ENCODE results near the gene PCSK2. TPM values are rescaled to one million over a fixed set of nuclear protein-coding genes. Genes with fewer than 3 reads are reported as not detected.

Gene PCSK2
- total and polyA plus RNA-seq, 10 donors, result 0.06 to 0.17 (median 0.16) TPM; not detected in 3

- no peaks in the 10 kb centered on the region for H3K9me3 ChIP-seq
- no peaks in the 10 kb centered on the region for H3K4me1 ChIP-seq
- no peaks in the 10 kb centered on the region for H3K27me3 ChIP-seq (replicated peaks in 1 of 7)
- TF ChIP-seq POLR2AphosphoS5 (IDR thresholded peaks at IDR 0.05), result no peak
- TF ChIP-seq CTCF (IDR thresholded peaks at IDR 0.05 in 8 of 11, conservative IDR thresholded peaks at IDR 0.05 in 3 of 11), result no peak
- no peak for TF ChIP-seq POLR2A (IDR thresholded peaks at IDR 0.05)
- H3K27ac ChIP-seq, result no peak overlapping the region
- DNase-seq, result no peak
- WGBS, 5 donors, result 54 to 86% (median 75%) methylated on average over 4 of the region's 4 CpGs
- no peaks in the 10 kb centered on the region for H3K36me3 ChIP-seq
- H3K4me3 ChIP-seq, result no peak overlapping the region
- intact Hi-C loops (cut with DNase I; ENCODE audit: low total_unique reads), result no loop called here
Observed at GRCh38 chr20:17365831-17366230, 139.0 kb downstream of the PCSK2 start.

- no peaks in the 10 kb centered on the region for H3K27me3 ChIP-seq (replicated peaks in 1 of 7)
- H3K36me3 ChIP-seq, result no peaks in the 10 kb centered on the region
- no peak for TF ChIP-seq POLR2A (IDR thresholded peaks at IDR 0.05)
- WGBS, 5 donors, result 75 to 91% (median 82%) methylated on average over 2 of the region's 2 CpGs
- H3K9me3 ChIP-seq, result no peaks in the 10 kb centered on the region
- H3K27ac ChIP-seq, result no peak overlapping the region
- intact Hi-C loops (cut with DNase I; ENCODE audit: low total_unique reads), result no loop called here
- DNase-seq, result no peak
- H3K4me1 ChIP-seq, result no peaks in the 10 kb centered on the region
- no peak overlapping the region for H3K4me3 ChIP-seq
Observed at GRCh38 chr20:17369506-17369905, 142.7 kb downstream of the PCSK2 start.

- intact Hi-C loops (cut with DNase I; ENCODE audit: low total_unique reads), result no loop called here
- no peak for DNase-seq
- no peak overlapping the region for H3K4me3 ChIP-seq
- H3K27ac ChIP-seq, result no peak overlapping the region
- no peaks in the 10 kb centered on the region for H3K9me3 ChIP-seq
- H3K4me1 ChIP-seq, result no peaks in the 10 kb centered on the region
- no peaks in the 10 kb centered on the region for H3K27me3 ChIP-seq (replicated peaks in 1 of 7)
- WGBS, 5 donors, result 42 to 70% (median 66%) methylated on average over 6 of the region's 6 CpGs
- no peaks in the 10 kb centered on the region for H3K36me3 ChIP-seq
- TF ChIP-seq CTCF (IDR thresholded peaks at IDR 0.05 in 8 of 11, conservative IDR thresholded peaks at IDR 0.05 in 3 of 11) (no peak), POLR2A (IDR thresholded peaks at IDR 0.05) (no peak), POLR2AphosphoS5 (IDR thresholded peaks at IDR 0.05) (no peak)
Observed at GRCh38 chr20:17372806-17373440, 146.1 kb downstream of the PCSK2 start.

DNA sequence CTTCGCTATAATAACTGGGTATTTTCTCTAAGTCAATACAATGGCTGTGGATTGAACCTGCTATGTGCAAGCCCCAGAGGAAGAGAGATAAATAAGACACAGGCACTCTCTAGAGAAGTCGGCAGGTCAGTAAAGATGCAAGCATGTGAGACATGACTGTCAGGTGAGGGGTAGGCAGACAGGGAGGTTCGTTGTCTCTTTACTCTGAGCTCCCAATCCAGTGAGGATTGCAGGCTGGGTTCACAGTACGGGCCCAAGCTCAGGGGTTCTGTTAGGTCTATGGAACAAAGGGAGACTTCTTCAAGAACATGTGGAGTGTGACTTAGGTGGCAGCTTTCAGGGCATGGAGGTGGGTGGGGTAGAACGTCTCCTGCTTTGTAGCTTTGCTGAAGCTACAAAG is 147.2 kb downstream of the PCSK2 start:
- H3K36me3 ChIP-seq, result no peaks in the 10 kb centered on the region
- WGBS, 5 donors, result 75 to 88% (median 81%) methylated on average over 5 of the region's 5 CpGs
- intact Hi-C loops (cut with DNase I; ENCODE audit: low total_unique reads), result no loop called here
- no peak for DNase-seq
- H3K4me3 ChIP-seq, result no peak overlapping the region
- no peak overlapping the region for H3K27ac ChIP-seq
- TF ChIP-seq CTCF (IDR thresholded peaks at IDR 0.05 in 8 of 11, conservative IDR thresholded peaks at IDR 0.05 in 3 of 11) (no peak), POLR2A (IDR thresholded peaks at IDR 0.05) (no peak), POLR2AphosphoS5 (IDR thresholded peaks at IDR 0.05) (no peak)
- H3K9me3 ChIP-seq, result no peaks in the 10 kb centered on the region
- no peaks in the 10 kb centered on the region for H3K27me3 ChIP-seq (replicated peaks in 1 of 7)
- H3K4me1 ChIP-seq, result no peaks in the 10 kb centered on the region

- no peak for DNase-seq
- Histone ChIP-seq H3K27me3 (replicated peaks in 1 of 7) (no peaks in the 10 kb centered on the region), H3K4me1 (no peaks in the 10 kb centered on the region), H3K4me3 (no peak overlapping the region), H3K27ac (no peak overlapping the region), H3K9me3 (no peaks in the 10 kb centered on the region), H3K36me3 (no peaks in the 10 kb centered on the region)
- intact Hi-C loops (cut with DNase I; ENCODE audit: low total_unique reads), result no loop called here
- 70 to 95% (median 80%) methylated on average over 4 to 5 of the region's 5 CpGs for WGBS, 5 donors
- no peak for TF ChIP-seq POLR2AphosphoS5 (IDR thresholded peaks at IDR 0.05)
- TF ChIP-seq POLR2A (IDR thresholded peaks at IDR 0.05), result no peak
- TF ChIP-seq CTCF (IDR thresholded peaks at IDR 0.05 in 8 of 11, conservative IDR thresholded peaks at IDR 0.05 in 3 of 11), result no peak
Observed at GRCh38 chr20:17376031-17376430, 149.2 kb downstream of the PCSK2 start.

All from spleen (tissue), 11 donors.